Naive B cell (primary cell): ENCODE results near the gene CXCL5. TPM values are rescaled to one million over a fixed set of nuclear protein-coding genes. Genes with fewer than 3 reads are reported as not detected.

ENCODE experiments used
- ATAC-seq, 2 donors: fragments of 150-1000 bp; cut with Tn5 transposase; 2 replicates each; pipeline ENCODE4 v1.10.0; 2021; ENCODE audit warnings: low read depth in 2 of 2, mild to moderate bottlenecking in 2 of 2, moderate library complexity in 2 of 2
- DNase-seq: peaks from one replicate; pipeline ENCODE4 v3.0.0; 2022
- H3K27ac Mint-ChIP-seq, 6 donors: one replicate each; pipeline ENCODE4 v1.8.0; 2020 to 2022; ENCODE audit warnings: mild to moderate bottlenecking in 6 of 6, mixed read lengths in 6 of 6, moderate library complexity in 5 of 6, inconsistent platforms in 2 of 6
- H3K27me3 Mint-ChIP-seq, 3 donors: one replicate each; pipeline ENCODE4 v1.8.0; 2021 to 2022; ENCODE audit warnings: mixed read lengths in 3 of 3, mild to moderate bottlenecking in 1 of 3
- H3K36me3 Mint-ChIP-seq, 2 donors: one replicate each; pipeline ENCODE4 v1.8.0; 2020 to 2022; ENCODE audit warnings: mixed read lengths in 2 of 2, inconsistent platforms in 1 of 2, mild to moderate bottlenecking in 1 of 2
- H3K4me1 Mint-ChIP-seq, 3 donors: one replicate each; pipeline ENCODE4 v1.8.0; 2020 to 2022; ENCODE audit warnings: mixed read lengths in 3 of 3, inconsistent platforms in 1 of 3, mild to moderate bottlenecking in 1 of 3, moderate library complexity in 1 of 3
- H3K4me3 Mint-ChIP-seq, 8 donors: one replicate each; pipeline ENCODE4 v1.8.0; 2020 to 2022; ENCODE audit warnings: mild to moderate bottlenecking in 8 of 8, mixed read lengths in 8 of 8, moderate library complexity in 8 of 8, inconsistent platforms in 2 of 8
- H3K9me3 Mint-ChIP-seq, 7 donors: one replicate each; pipeline ENCODE4 v1.8.0; 2020 to 2022; ENCODE audit warnings: mixed read lengths in 7 of 7, mild to moderate bottlenecking in 5 of 7, inconsistent platforms in 2 of 7, moderate library complexity in 1 of 7
- polyA plus RNA-seq, 6 donors: library from polyadenylated mRNA; unstranded; fragments of 300-500 nt; fragmentation: Illumina TruSeq; gene quantifications; one replicate each; pipeline ENCODE4 v1.2.3, GENCODE V29; 2021; ENCODE audit warnings: low read depth in 6 of 6

The CXCL5 gene
- polyA plus RNA-seq, 6 donors from 2014 or later, result 0.21 to 0.53 (median 0.35) TPM; not detected in 1

GRCh38 chr4:74032064-74032463 lies 33.6 kb upstream of the CXCL5 start:
- DNase-seq, result no peak
- no peak for ATAC-seq
- Mint-ChIP-seq H3K36me3 (no peaks in the 10 kb centered on the region), H3K9me3 (peaks cover 0 to 10% (median 3%) of the 10 kb centered on the region in 7 donors), H3K27me3 (peaks cover 7 to 10% (median 8%) of the 10 kb centered on the region in 3 donors), H3K4me1 (peaks cover 0 to 1% (median under 1%) of the 10 kb centered on the region in 3 donors), H3K4me3 (no peak overlapping the region), H3K27ac (no peak overlapping the region)

DNA sequence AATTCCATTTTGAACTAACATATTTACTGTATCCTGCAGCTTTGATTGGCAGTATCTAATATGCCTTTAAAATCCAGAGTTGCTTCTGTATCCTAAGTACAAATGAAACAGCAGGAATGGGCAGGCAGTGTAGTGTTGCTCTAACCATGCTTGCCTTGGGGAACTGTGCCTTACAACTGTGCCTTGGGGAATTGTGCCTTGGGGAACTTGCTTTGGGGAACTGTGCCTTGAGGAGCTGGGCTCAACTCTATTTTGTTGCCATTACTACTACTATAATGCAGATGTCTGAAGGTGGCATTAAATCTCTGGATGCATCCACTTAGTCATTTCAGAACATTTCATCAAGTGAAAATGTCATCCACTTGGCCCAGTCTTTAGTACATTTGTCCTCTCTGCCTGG lies 33.1 kb upstream of the CXCL5 start:
- ATAC-seq (no peak), DNase-seq (no peak)
- Mint-ChIP-seq H3K27ac (no peak overlapping the region), H3K9me3 (peaks cover 0 to 12% (median 3%) of the 10 kb centered on the region in 7 donors), H3K36me3 (no peaks in the 10 kb centered on the region), H3K4me3 (no peak overlapping the region), H3K4me1 (no peaks in the 10 kb centered on the region), H3K27me3 (peaks cover 7 to 9% (median 8%) of the 10 kb centered on the region in 3 donors)

DNA sequence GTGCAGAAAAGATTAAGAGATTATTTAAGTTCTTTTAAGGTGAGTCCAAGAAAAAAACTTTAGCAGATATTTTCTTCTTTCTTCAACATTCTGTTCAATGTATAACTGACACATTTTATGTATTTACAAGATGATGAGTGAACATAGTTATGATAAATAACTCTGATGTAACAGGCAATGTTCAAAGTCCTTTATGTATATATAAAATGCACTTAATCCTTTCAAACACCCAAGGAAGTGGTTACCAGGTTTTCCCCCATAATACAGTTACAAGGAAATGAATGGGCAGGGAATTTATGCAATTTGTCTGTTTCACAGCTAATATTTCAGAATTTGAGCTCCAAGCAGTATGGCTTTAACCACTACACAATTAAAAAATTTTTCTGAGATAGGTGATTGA lies 31.8 kb upstream of the CXCL5 start:
- Mint-ChIP-seq H3K9me3 (peaks cover 0 to 24% (median 5%) of the 10 kb centered on the region in 7 donors), H3K27ac (no peak overlapping the region), H3K4me3 (no peak overlapping the region), H3K27me3 (peaks cover 7 to 9% (median 8%) of the 10 kb centered on the region in 3 donors), H3K4me1 (no peaks in the 10 kb centered on the region), H3K36me3 (no peaks in the 10 kb centered on the region)
- DNase-seq, result no peak
- no peak for ATAC-seq

DNA sequence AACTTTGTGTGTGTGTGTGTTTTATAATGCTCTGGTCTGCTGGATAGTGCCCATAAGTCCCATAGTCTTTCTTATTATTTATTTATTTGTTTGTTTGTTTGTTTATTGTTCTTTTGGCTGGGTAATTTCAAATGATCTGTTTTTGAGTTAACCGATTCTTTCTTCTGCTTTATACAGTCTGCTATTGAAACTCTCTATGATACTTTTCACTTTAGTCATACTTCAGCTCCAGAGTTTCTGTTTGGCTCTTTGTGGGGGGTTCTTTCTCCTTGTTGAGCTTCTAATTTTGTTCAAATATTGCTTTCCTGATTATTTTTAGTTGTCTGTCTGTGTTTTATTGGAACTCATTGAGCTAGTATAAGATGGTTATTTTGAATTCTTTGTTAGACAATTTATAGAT lies 30.0 kb upstream of the CXCL5 start:
- ATAC-seq, result no peak
- no peaks in the 10 kb centered on the region for H3K36me3 Mint-ChIP-seq

GRCh38 chr4:74023709-74024108 lies 25.2 kb upstream of the CXCL5 start:
- DNase-seq, result no peak
- H3K4me1 Mint-ChIP-seq, result no peaks in the 10 kb centered on the region
- H3K27me3 Mint-ChIP-seq, result no peaks in the 10 kb centered on the region
- no peaks in the 10 kb centered on the region for H3K36me3 Mint-ChIP-seq
- peak overlapping the region in 1 of 6 donors; percentile 56 for H3K27ac Mint-ChIP-seq
- ATAC-seq, result no peak
- H3K4me3 Mint-ChIP-seq, result no peak overlapping the region
- H3K9me3 Mint-ChIP-seq, result peaks cover 1 to 21% (median 4%) of the 10 kb centered on the region in 7 donors

More for the DNA sequence above, 30.0 kb upstream of the CXCL5 start:
- Mint-ChIP-seq H3K27me3 (peaks cover 7 to 9% (median 8%) of the 10 kb centered on the region in 3 donors), H3K27ac (no peak overlapping the region), H3K4me3 (no peak overlapping the region), H3K9me3 (peaks cover 0 to 24% (median 5%) of the 10 kb centered on the region in 7 donors), H3K4me1 (no peaks in the 10 kb centered on the region)
- no peak for DNase-seq

DNA sequence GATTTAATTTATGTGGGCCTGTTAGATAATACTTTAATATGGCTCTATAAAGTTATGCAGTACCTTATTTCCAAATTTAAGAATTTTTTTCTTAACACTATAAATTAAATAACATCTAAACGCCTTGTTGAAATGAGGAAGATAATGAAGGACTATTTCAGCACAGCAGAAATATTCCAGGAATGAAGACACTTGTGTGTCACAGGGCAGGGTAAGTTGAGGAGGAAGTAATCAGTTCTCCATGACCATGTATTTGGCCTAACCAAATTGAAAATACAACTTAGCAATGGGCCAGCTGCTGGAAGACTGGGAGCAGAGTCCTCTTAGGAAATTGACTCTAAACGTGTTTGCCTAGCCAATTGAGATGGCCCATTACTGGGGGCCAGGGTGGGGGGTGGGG lies 23.1 kb upstream of the CXCL5 start:
- DNase-seq (no peak), ATAC-seq (no peak)
- H3K27ac Mint-ChIP-seq, result no peak overlapping the region
- no peaks in the 10 kb centered on the region for H3K4me1 Mint-ChIP-seq
- H3K4me3 Mint-ChIP-seq, result no peak overlapping the region
- no peaks in the 10 kb centered on the region for H3K36me3 Mint-ChIP-seq
- peaks cover 0 to 12% (median 3%) of the 10 kb centered on the region in 7 donors for H3K9me3 Mint-ChIP-seq
- H3K27me3 Mint-ChIP-seq, result peaks cover 0 to 4% (median 0%) of the 10 kb centered on the region in 3 donors

GRCh38 chr4:74018771-74019170 lies 20.3 kb upstream of the CXCL5 start:
- Mint-ChIP-seq H3K27ac (no peak overlapping the region), H3K27me3 (peaks cover 0 to 7% (median 0%) of the 10 kb centered on the region in 3 donors), H3K36me3 (no peaks in the 10 kb centered on the region), H3K9me3 (peaks cover 0 to 3% (median 0%) of the 10 kb centered on the region in 7 donors), H3K4me3 (no peak overlapping the region), H3K4me1 (no peaks in the 10 kb centered on the region)
- DNase-seq, result no peak
- no peak for ATAC-seq

DNA sequence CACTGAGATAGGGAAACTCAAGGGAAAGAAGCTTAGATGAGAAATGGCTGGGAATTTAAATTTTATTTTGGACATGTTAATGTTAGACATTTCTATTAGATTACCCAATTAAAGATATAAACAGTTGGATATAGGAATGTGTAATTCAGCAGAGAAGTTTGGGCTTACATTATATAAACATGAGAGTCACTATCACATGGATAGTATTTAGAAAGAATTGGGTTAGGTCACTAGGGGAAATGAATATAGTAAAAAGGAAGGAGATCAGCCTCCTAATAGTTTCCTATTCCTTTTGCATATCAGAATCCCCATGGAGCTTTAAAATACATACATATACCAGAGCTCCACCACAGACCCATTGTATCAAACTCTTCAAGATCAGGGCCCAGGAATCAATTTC lies 19.6 kb upstream of the CXCL5 start:
- Mint-ChIP-seq H3K4me1 (no peaks in the 10 kb centered on the region), H3K9me3 (peaks cover 0 to 3% (median 2%) of the 10 kb centered on the region in 7 donors)

DNA sequence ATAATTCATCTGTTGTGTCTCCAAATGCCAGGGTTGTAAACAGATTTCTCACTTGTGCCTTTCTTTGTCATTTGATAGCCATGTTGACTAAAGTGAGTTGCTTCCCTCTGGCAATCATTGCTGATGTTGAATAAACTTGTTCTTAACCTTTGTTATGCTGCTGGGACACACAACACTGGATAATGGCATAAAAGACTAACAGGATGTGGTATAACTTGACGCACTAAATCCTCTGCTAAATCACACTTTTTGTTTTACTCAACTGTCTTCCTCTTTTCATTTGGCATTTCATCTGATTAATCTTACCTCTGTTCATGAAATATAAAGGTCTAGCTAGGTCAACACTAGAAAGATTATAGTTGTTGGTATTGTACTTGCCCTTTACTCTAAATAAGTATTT lies 17.6 kb upstream of the CXCL5 start:
- peak in 1 of 2 donors; percentile 30 for ATAC-seq

More for the DNA sequence above, 19.6 kb upstream of the CXCL5 start:
- ATAC-seq (no peak), DNase-seq (no peak)
- Mint-ChIP-seq H3K27ac (no peak overlapping the region), H3K27me3 (peaks cover 0 to 12% (median 0%) of the 10 kb centered on the region in 3 donors), H3K4me3 (no peak overlapping the region), H3K36me3 (no peaks in the 10 kb centered on the region)

DNA sequence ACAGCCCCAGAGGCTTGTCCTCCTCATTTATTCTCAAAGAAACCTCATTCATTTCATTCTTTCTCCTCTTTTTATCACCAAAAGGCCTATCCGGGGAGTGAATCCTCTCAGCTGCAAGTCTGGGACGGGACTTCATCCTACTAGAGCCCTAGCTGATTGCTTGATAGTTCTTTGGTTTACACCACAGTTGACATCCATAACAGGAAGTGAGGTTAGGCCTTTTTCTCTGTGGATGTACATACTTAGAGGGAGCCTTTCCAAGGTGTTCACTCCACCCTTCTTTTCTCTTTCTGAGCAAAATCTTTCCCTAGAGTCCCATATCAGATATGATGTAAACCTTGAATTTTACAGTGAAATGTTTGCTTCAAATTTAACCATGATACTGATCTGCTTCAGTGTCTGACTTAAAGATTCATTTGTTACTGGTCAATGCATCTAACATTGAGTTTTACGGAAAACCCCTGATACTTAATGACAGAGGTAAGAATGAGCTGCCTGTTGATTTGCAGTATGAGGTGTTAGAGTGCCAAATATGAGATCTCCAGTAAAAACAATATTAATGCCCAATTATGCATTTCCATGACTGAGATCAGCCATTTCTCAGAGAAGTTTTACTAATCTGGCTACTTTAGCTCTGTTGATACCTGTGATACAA lies 16.8 kb upstream of the CXCL5 start:
- no peaks in the 10 kb centered on the region for H3K36me3 Mint-ChIP-seq

More for the DNA sequence above, 17.6 kb upstream of the CXCL5 start:
- DNase-seq, result no peak
- Mint-ChIP-seq H3K27me3 (peaks cover 0 to 12% (median 2%) of the 10 kb centered on the region in 3 donors), H3K27ac (no peak overlapping the region), H3K4me1 (no peaks in the 10 kb centered on the region), H3K36me3 (no peaks in the 10 kb centered on the region), H3K4me3 (no peak overlapping the region), H3K9me3 (peaks cover 0 to 3% (median 2%) of the 10 kb centered on the region in 7 donors)

GRCh38 chr4:74014332-74014731 lies 15.9 kb upstream of the CXCL5 start:
- Mint-ChIP-seq H3K4me1 (no peaks in the 10 kb centered on the region), H3K27me3 (peaks cover 6 to 12% (median 7%) of the 10 kb centered on the region in 3 donors), H3K36me3 (no peaks in the 10 kb centered on the region), H3K9me3 (peaks cover 0 to 5% (median 0%) of the 10 kb centered on the region in 7 donors), H3K4me3 (no peak overlapping the region), H3K27ac (no peak overlapping the region)
- DNase-seq (no peak), ATAC-seq (no peak)

More for the DNA sequence above, 16.8 kb upstream of the CXCL5 start:
- ATAC-seq, result no peak
- Mint-ChIP-seq H3K27ac (no peak overlapping the region), H3K4me1 (no peaks in the 10 kb centered on the region), H3K27me3 (peaks cover 6 to 12% (median 7%) of the 10 kb centered on the region in 3 donors), H3K9me3 (peaks cover 0 to 5% (median 2%) of the 10 kb centered on the region in 7 donors), H3K4me3 (no peak overlapping the region)
- DNase-seq, result no peak

- H3K27ac Mint-ChIP-seq, result no peak overlapping the region
- ATAC-seq, result no peak
- no peak for DNase-seq
Observed at GRCh38 chr4:74013264-74013663, 14.8 kb upstream of the CXCL5 start.

DNA sequence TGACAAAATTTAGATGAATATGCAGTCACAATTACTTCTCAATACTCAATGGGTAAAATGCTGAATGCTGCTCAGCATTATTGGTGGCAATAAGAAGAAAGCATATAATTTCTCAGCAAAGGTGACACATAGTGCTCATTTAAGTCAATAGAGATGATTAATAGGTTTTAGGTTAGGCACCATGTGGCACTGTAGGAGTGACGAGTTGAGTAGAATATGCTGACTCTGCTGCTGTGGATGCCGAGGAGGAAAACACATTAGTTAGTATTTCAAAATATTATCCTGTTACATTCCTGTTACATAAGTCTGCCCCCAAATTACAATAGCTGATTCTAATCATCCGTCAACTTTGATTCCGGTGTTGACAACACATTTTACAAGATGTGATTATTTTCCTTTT lies 13.7 kb upstream of the CXCL5 start:
- Mint-ChIP-seq H3K27me3 (peaks cover 6 to 8% (median 7%) of the 10 kb centered on the region in 3 donors), H3K27ac (no peak overlapping the region), H3K4me1 (no peaks in the 10 kb centered on the region), H3K36me3 (no peaks in the 10 kb centered on the region), H3K9me3 (peaks cover 0 to 5% (median 0%) of the 10 kb centered on the region in 7 donors), H3K4me3 (no peak overlapping the region)
- no peak for DNase-seq
- no peak for ATAC-seq

More at GRCh38 chr4:74013264-74013663, 14.8 kb upstream of the CXCL5 start:
- H3K36me3 Mint-ChIP-seq, result no peaks in the 10 kb centered on the region
- H3K9me3 Mint-ChIP-seq, result peaks cover 0 to 5% (median 0%) of the 10 kb centered on the region in 7 donors
- no peak overlapping the region for H3K4me3 Mint-ChIP-seq
- peaks cover 6 to 12% (median 7%) of the 10 kb centered on the region in 3 donors for H3K27me3 Mint-ChIP-seq
- no peaks in the 10 kb centered on the region for H3K4me1 Mint-ChIP-seq

- Mint-ChIP-seq H3K27ac (no peak overlapping the region), H3K9me3 (peaks cover 0 to 5% (median 0%) of the 10 kb centered on the region in 7 donors)
- no peak for DNase-seq
Observed at GRCh38 chr4:74009307-74009706, 10.8 kb upstream of the CXCL5 start.

More at GRCh38 chr4:74009307-74009706, 10.8 kb upstream of the CXCL5 start:
- Mint-ChIP-seq H3K4me1 (no peaks in the 10 kb centered on the region), H3K36me3 (no peaks in the 10 kb centered on the region), H3K4me3 (no peak overlapping the region), H3K27me3 (peaks cover 6 to 8% (median 7%) of the 10 kb centered on the region in 3 donors)
- no peak for ATAC-seq
